IPS-18c (cell line): ENCODE measurements around the gene KMT5B.

ENCODE experiments used
- H3K4me3 ChIP-seq: 2 replicates; pipeline ENCODE4 v1.7.0; 2013; ENCODE audit warnings: low read depth, mild to moderate bottlenecking, low read length, moderate library complexity; ENCODE audit not compliant: insufficient read depth
- H3K9me3 ChIP-seq: one replicate; pipeline ENCODE4 v1.6.1; 2013; ENCODE audit warnings: mild to moderate bottlenecking, low read length, moderate library complexity; ENCODE audit not compliant: control insufficient read depth, insufficient read depth

KMT5B gene

DNA sequence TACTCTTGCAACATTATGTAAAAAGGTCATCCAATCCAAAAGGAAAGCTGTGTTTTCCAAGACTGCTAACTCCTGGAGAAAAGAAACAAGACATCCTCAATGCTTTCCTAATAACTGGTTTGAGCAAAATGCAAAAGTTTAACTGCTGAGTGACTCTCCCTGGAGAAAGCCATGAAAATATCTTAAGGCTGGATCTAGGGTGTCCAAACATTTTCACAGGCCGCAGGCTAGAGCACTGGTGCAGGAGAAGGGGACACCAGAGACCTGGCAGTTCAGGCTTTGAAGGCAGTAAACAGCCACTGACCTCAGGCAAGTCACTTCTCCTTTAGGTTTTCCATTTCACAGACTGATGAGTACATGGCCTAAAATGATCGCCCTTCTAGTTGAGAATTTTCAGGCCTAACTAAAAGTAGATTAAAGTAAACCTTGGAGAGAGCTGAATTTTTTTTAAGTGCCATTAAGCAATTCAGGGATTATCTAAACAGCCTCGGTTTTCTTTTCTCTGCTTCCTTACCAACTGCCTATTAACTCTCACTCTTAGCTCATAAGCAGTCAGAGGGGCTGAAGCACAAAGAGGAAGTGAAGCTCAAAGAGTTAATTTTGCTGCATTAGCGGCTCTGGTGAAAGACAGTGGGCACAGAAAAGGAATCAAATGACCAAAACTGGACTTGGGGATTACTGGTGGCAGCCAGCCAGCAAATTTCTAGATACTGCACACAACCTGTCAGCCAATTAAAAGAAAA, 94.2 kb downstream of the KMT5B start:
- peak overlapping the region; percentile 31 for H3K4me3 ChIP-seq

DNA sequence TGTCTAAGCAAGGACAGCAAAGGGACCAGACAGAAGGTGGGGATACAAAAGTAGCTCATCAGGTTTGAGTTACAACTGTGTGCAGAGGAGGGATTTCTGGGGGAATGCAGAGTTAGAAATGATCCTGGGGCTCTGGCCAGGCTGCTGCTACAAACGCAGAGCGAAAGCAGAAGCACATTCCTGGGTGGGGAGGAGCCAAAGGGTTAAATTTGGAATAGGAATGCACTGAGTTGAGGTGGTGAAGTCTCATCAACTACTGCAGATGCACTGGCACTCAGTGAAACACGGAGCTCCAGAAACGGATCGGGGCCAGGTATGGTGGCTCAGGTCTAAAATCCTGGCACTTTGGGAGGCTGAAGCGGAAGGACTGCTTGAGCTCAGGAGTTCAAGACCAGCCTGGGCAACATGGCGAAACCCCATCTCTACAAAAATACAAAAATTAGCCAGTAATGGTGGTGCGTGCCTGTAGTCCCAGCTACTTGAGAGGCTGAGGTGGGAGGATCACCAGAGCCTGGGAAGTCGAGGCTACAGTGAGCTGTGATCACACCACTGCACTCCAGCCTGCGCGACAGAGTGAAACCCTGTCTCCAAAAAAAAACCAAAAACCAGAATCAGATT, 95.1 kb downstream of the KMT5B start:
- no peak overlapping the region for H3K4me3 ChIP-seq

More for the DNA sequence above, 94.2 kb downstream of the KMT5B start:
- no peaks in the 10 kb centered on the region for H3K9me3 ChIP-seq

DNA sequence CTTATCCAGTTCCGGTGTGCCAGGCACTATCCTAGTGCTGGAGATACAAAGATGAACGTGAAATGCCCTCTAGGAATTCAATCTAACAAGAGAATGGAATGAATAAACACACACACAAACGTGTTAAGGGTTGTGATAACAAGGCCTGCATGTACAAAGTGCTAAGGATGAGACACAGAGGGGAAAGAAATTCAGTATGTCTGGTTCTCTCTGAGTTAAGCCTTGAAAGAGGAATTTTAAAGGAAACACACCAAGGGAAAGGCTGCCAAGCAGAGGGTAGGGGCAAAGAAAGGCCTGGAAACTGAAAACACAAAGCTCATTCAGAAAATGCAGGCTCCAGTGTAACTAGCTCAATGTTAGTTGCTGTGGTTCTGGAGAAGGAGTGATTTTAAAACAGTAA, 96.1 kb downstream of the KMT5B start:
- H3K4me3 ChIP-seq, result no peak overlapping the region
- no peaks in the 10 kb centered on the region for H3K9me3 ChIP-seq

More for the DNA sequence above, 95.1 kb downstream of the KMT5B start:
- H3K9me3 ChIP-seq, result no peaks in the 10 kb centered on the region

DNA sequence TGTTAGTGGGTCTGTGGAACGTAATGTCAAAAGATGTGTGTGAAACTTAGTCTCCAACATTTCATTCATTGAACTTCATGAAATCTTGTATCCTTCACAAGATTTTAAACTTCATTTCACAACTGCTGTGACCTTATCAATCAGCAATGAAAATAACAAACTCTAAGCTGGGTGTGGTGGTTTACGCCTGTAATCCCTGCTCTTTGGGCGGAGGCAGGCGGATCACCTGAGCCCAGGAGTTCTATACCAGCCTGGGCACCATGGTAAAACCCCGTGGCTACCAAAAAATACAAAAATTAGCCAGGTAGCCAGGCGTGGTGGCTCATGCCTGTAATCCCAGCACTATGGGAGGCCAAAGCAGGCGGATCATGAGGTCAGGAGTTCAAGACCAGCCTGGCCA, 97.0 kb downstream of the KMT5B start:
- H3K4me3 ChIP-seq, result no peak overlapping the region
- H3K9me3 ChIP-seq, result no peaks in the 10 kb centered on the region

DNA sequence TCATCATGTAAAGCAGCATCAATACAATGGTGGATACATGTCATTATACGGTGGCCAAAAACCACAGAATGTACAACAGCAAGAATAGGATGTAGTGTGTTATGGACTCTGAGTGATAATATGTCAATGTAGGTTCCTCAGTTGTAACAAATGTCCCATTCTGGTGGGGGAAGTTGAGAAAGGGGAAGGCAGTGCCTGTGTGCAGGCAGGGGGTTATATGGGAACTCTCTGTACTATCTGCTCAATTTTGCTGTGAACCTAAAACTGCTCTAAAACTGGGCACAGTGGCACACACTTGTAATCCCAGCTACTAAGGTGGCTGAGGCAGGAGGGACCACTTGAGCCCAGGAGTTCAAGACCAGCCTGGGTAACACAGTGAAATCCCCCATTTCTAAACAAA, 97.8 kb downstream of the KMT5B start:
- H3K4me3 ChIP-seq, result no peak overlapping the region
- no peaks in the 10 kb centered on the region for H3K9me3 ChIP-seq

GRCh38 chr11:68113986-68114385, 99.1 kb downstream of the KMT5B start:
- Histone ChIP-seq H3K4me3 (no peak overlapping the region), H3K9me3 (no peaks in the 10 kb centered on the region)

GRCh38 chr11:68107689-68108088, 105.4 kb downstream of the KMT5B start:
- Histone ChIP-seq H3K9me3 (peaks cover 2% of the 10 kb centered on the region), H3K4me3 (no peak overlapping the region)

- Histone ChIP-seq H3K4me3 (no peak overlapping the region), H3K9me3 (peaks cover 2% of the 10 kb centered on the region)
Measured at GRCh38 chr11:68106165-68106940, 106.7 kb downstream of the KMT5B start.
